G401.6 (cell line): ENCODE measurements around the gene AHCYL2.
"Not testable (repeated sequence)": the region's sequence is repeated elsewhere in the genome, so short reads cannot be mapped to it uniquely, and the experiment has no call there.

Source experiments
- FAIRE-seq: peaks from 2 replicates; lab custom pipeline; 2012; peaks lifted over from hg19 to GRCh38; lab: Jason Lieb, UNC

Gene AHCYL2

GRCh38 chr7:129209067-129209926, 15.5 kb upstream of the AHCYL2 start:
- no peak for FAIRE-seq

GRCh38 chr7:129210256-129210988, 14.4 kb upstream of the AHCYL2 start:
- no peak for FAIRE-seq

GRCh38 chr7:129210989-129211312, 13.9 kb upstream of the AHCYL2 start:
- no peak for FAIRE-seq

- no peak for FAIRE-seq
Measured at GRCh38 chr7:129212126-129212525, 12.7 kb upstream of the AHCYL2 start.

- no peak for FAIRE-seq
Measured at GRCh38 chr7:129212596-129212995, 12.2 kb upstream of the AHCYL2 start.

GRCh38 chr7:129213828-129214227, 11.0 kb upstream of the AHCYL2 start:
- no peak for FAIRE-seq

- FAIRE-seq = not testable (repeated sequence)
Measured at GRCh38 chr7:129215691-129216090, 9.1 kb upstream of the AHCYL2 start.

GRCh38 chr7:129216101-129216715, 8.6 kb upstream of the AHCYL2 start:
- FAIRE-seq = not testable (repeated sequence)

- FAIRE-seq = not testable (repeated sequence)
Measured at GRCh38 chr7:129216821-129217416, 7.9 kb upstream of the AHCYL2 start.

- FAIRE-seq = no peak
Measured at GRCh38 chr7:129218514-129219062, 6.2 kb upstream of the AHCYL2 start.

- FAIRE-seq = not testable (repeated sequence)
Measured at GRCh38 chr7:129219166-129219565, 5.7 kb upstream of the AHCYL2 start.

GRCh38 chr7:129222064-129222463, 2.8 kb upstream of the AHCYL2 start:
- FAIRE-seq = no peak

- FAIRE-seq = no peak
Measured at GRCh38 chr7:129225206-129225930, 538 bp downstream of the AHCYL2 start.

GRCh38 chr7:129225931-129226572, 1.2 kb downstream of the AHCYL2 start:
- no peak for FAIRE-seq

- FAIRE-seq = no peak
Measured at GRCh38 chr7:129227646-129228578, 3.1 kb downstream of the AHCYL2 start.

GRCh38 chr7:129228633-129229032, 3.8 kb downstream of the AHCYL2 start:
- FAIRE-seq = no peak

- no peak for FAIRE-seq
Measured at GRCh38 chr7:129231666-129232065, 6.8 kb downstream of the AHCYL2 start.

GRCh38 chr7:129238546-129238945, 13.7 kb downstream of the AHCYL2 start:
- no peak for FAIRE-seq

GRCh38 chr7:129240119-129240820, 15.4 kb downstream of the AHCYL2 start:
- no peak for FAIRE-seq
